Aorta (tissue), 5 donors: Measurements from ENCODE around the gene CCHCR1. TPM values are rescaled to one million over a fixed set of nuclear protein-coding genes. Genes with fewer than 3 reads are reported as not detected.
A peak's percentile ranks its signal among the peaks of the same experiment; 100 is the strongest.

Experiments used
- ATAC-seq: fragments of 200-7000 bp; cut with Tn5 transposase; one replicate; pipeline ENCODE4 v1.9.1; 2022; ENCODE audit warnings: moderate library complexity; ENCODE audit not compliant: low FRiP score
- DNase-seq, 2 donors: peaks; one replicate each; pipeline ENCODE4 v3.0.0-alpha.2; 2020
- H3K27ac ChIP-seq, 2 donors: one replicate each; pipeline ENCODE4 v1.5.1; 2013; ENCODE audit warnings: low read length in 2 of 2, mild to moderate bottlenecking in 2 of 2, moderate library complexity in 2 of 2, control low read depth in 1 of 2, inconsistent platforms in 1 of 2, low read depth in 1 of 2
- H3K27me3 ChIP-seq, 2 donors: one replicate each; pipeline ENCODE4 v1.6.1; 2013; ENCODE audit warnings: control low read depth in 1 of 2, low read length in 1 of 2, mild to moderate bottlenecking in 1 of 2, moderate library complexity in 1 of 2; ENCODE audit not compliant: insufficient read depth in 2 of 2, control insufficient read depth in 1 of 2
- H3K36me3 ChIP-seq, 2 donors: one replicate each; pipeline ENCODE4 v1.6.1; 2013; ENCODE audit warnings: control low read depth in 1 of 2, low read length in 1 of 2, mild to moderate bottlenecking in 1 of 2; ENCODE audit not compliant: insufficient read depth in 2 of 2, control insufficient read depth in 1 of 2
- H3K4me1 ChIP-seq, 2 donors: one replicate each; pipeline ENCODE4 v1.6.1; 2013; ENCODE audit warnings: low read length in 2 of 2, control low read depth in 1 of 2, mild to moderate bottlenecking in 1 of 2, moderate library complexity in 1 of 2; ENCODE audit not compliant: insufficient read depth in 2 of 2, control insufficient read depth in 1 of 2
- H3K4me3 ChIP-seq, 2 donors: one replicate each; pipeline ENCODE4 v1.5.1; 2013; ENCODE audit warnings: low read length in 2 of 2, control low read depth in 1 of 2, mild to moderate bottlenecking in 1 of 2
- H3K9me3 ChIP-seq: one replicate; pipeline ENCODE4 v1.6.1; 2013; ENCODE audit warnings: mild to moderate bottlenecking, low read length; ENCODE audit not compliant: control insufficient read depth
- WGBS, 2 donors: extraction: QIAGEN DNeasy Blood & Tissue Kit; methylation state at CpG; one replicate each; pipeline ENCODE4 v1.1.7; 2013; 5-methylcytosine and 5-hydroxymethylcytosine counted together
- intact Hi-C, 2 donors: fragments of 100-400 bp; cut with DNase I; formaldehyde crosslinking; loops; one replicate each; pipeline versions ENCODE4 v1.14.2 to v1.15.0; 2022
- polyA plus RNA-seq, 2 donors: library from polyadenylated mRNA; stranded (reverse); fragments of 200-250 nt; gene quantifications; one replicate each; pipeline ENCODE4 v1.2.3, GENCODE V29; 2013
- total RNA-seq, 2 donors: library from RNA; stranded (reverse); fragmentation: NEBNext Ultra II Directional; extraction: Animal tissue kit (Norgen Biotek cat#: 25700); gene quantifications; one replicate each; pipeline ENCODE4 v1.2.1, GENCODE V29; 2021
- donor health status: healthy with polysubstance abuse.
- donor health status: Bipolar disorder and iron deficiency.
- donor health status: DM: no; HTN: no; CAD: no.
- donor health status: DM: no; HTN: no; CAD: no.
- donor health status: DM: yes; HTN: yes; CAD: no.

Gene CCHCR1
- total and polyA plus RNA-seq, 4 donors = 7.0 to 23.2 (median 17.5) TPM

GRCh38 chr6:31130751-31131150 lies 26.9 kb downstream of the CCHCR1 start:
- no peaks in the 10 kb centered on the region for H3K36me3 ChIP-seq
- intact Hi-C loops = no loop called here
- H3K4me1 ChIP-seq = no peaks in the 10 kb centered on the region
- H3K27me3 ChIP-seq = no peaks in the 10 kb centered on the region
- H3K9me3 ChIP-seq = no peaks in the 10 kb centered on the region
- DNase-seq (no peak), ATAC-seq (no peak)
- WGBS, 2 donors = 96 to 97% methylated on average over 3 of the region's 3 CpGs
- H3K27ac ChIP-seq = no peak overlapping the region
- no peak overlapping the region for H3K4me3 ChIP-seq

- H3K36me3 ChIP-seq = no peaks in the 10 kb centered on the region
- H3K27ac ChIP-seq = no peak overlapping the region
- no peaks in the 10 kb centered on the region for H3K9me3 ChIP-seq
- no peak for ATAC-seq
- no peak for DNase-seq
- intact Hi-C loops = no loop called here
- no peaks in the 10 kb centered on the region for H3K4me1 ChIP-seq
- no peaks in the 10 kb centered on the region for H3K27me3 ChIP-seq
- H3K4me3 ChIP-seq = no peak overlapping the region
- 69 to 72% methylated on average over 4 of the region's 4 CpGs for WGBS, 2 donors
Measured at GRCh38 chr6:31129130-31129529, 28.5 kb downstream of the CCHCR1 start.

- 6 to 11% methylated on average over 8 of the region's 8 CpGs for WGBS, 2 donors
- no peaks in the 10 kb centered on the region for H3K36me3 ChIP-seq
- DNase-seq = no peak
- H3K4me3 ChIP-seq = no peak overlapping the region
- H3K9me3 ChIP-seq = no peaks in the 10 kb centered on the region
- intact Hi-C loops = no loop called here
- H3K27me3 ChIP-seq = no peaks in the 10 kb centered on the region
- peak; percentile 66 for ATAC-seq
- H3K27ac ChIP-seq = no peak overlapping the region
- H3K4me1 ChIP-seq = no peaks in the 10 kb centered on the region
Measured at GRCh38 chr6:31128093-31128676, 29.4 kb downstream of the CCHCR1 start.

GRCh38 chr6:31126396-31127175 lies 31.0 kb downstream of the CCHCR1 start:
- no peak overlapping the region for H3K27ac ChIP-seq
- H3K4me3 ChIP-seq = no peak overlapping the region
- no peaks in the 10 kb centered on the region for H3K36me3 ChIP-seq
- no peaks in the 10 kb centered on the region for H3K27me3 ChIP-seq
- 81% methylated on average over 16 of the region's 16 CpGs for WGBS, 2 donors
- no peaks in the 10 kb centered on the region for H3K4me1 ChIP-seq
- no peaks in the 10 kb centered on the region for H3K9me3 ChIP-seq
- intact Hi-C loops = no loop called here
- DNase-seq (no peak), ATAC-seq (no peak)

GRCh38 chr6:31125586-31126363 lies 31.8 kb downstream of the CCHCR1 start:
- Histone ChIP-seq H3K27me3 (no peaks in the 10 kb centered on the region), H3K36me3 (no peaks in the 10 kb centered on the region), H3K4me1 (no peaks in the 10 kb centered on the region), H3K4me3 (no peak overlapping the region), H3K27ac (no peak overlapping the region), H3K9me3 (no peaks in the 10 kb centered on the region)
- DNase-seq (no peak), ATAC-seq (no peak)
- intact Hi-C loops = no loop called here
- 66 to 72% methylated on average over 12 of the region's 12 CpGs for WGBS, 2 donors

- ATAC-seq (no peak), DNase-seq (no peak)
- intact Hi-C loops = no loop called here
- Histone ChIP-seq H3K9me3 (no peaks in the 10 kb centered on the region), H3K36me3 (no peaks in the 10 kb centered on the region), H3K4me1 (no peaks in the 10 kb centered on the region), H3K27me3 (no peaks in the 10 kb centered on the region), H3K4me3 (no peak overlapping the region), H3K27ac (no peak overlapping the region)
- WGBS, 2 donors = 78 to 86% methylated on average over 8 of the region's 8 CpGs
Measured at GRCh38 chr6:31125162-31125561, 32.4 kb downstream of the CCHCR1 start.

GRCh38 chr6:31122791-31123706 lies 34.6 kb downstream of the CCHCR1 start:
- DNase-seq = peak; percentile 91 to 93
- intact Hi-C loops = no loop called here
- Histone ChIP-seq H3K4me3 (no peak overlapping the region), H3K4me1 (no peaks in the 10 kb centered on the region), H3K27ac (peak overlapping the region in 1 of 2 donors; percentile 49), H3K9me3 (no peaks in the 10 kb centered on the region), H3K36me3 (no peaks in the 10 kb centered on the region), H3K27me3 (no peaks in the 10 kb centered on the region)
- 10 to 13% methylated on average over 15 to 16 of the region's 16 CpGs for WGBS, 2 donors
- peak; percentile 80 for ATAC-seq

- WGBS, 2 donors = 94% methylated on average over 11 to 12 of the region's 12 CpGs
- no peak for ATAC-seq
- no peaks in the 10 kb centered on the region for H3K36me3 ChIP-seq
- intact Hi-C loops = no loop called here
- no peaks in the 10 kb centered on the region for H3K27me3 ChIP-seq
- no peaks in the 10 kb centered on the region for H3K4me1 ChIP-seq
- no peak for DNase-seq
- no peaks in the 10 kb centered on the region for H3K9me3 ChIP-seq
- H3K27ac ChIP-seq = no peak overlapping the region
- no peak overlapping the region for H3K4me3 ChIP-seq
Measured at GRCh38 chr6:31121131-31121790, 36.3 kb downstream of the CCHCR1 start.
